ENCODE results near the gene ASTN1.

DNA sequence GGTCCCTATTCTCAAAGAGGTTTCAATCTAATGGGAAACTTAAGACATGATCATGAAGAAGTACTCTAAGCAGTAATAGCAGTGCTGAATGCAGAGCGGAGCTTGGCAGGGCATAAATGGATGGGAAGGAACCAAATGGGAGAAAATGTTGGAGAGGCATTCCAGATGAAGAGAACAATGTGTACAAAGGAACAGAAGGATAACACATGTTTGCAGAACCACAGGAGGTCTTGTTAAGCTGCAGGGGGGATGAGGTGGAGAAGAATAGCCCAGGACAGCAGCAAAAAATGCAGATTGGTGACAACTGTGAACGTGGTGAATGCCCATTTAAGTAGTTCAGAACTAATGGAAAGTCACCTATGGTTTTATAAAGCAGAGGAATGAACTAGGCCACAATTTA is 99.1 kb downstream of the ASTN1 start:
- TF ChIP-seq MEF2A (IDR thresholded peaks at IDR 0.05; ENCODE audit: borderline replicate concordance, low read depth): no peak
- TF ChIP-seq, protein P1, sequence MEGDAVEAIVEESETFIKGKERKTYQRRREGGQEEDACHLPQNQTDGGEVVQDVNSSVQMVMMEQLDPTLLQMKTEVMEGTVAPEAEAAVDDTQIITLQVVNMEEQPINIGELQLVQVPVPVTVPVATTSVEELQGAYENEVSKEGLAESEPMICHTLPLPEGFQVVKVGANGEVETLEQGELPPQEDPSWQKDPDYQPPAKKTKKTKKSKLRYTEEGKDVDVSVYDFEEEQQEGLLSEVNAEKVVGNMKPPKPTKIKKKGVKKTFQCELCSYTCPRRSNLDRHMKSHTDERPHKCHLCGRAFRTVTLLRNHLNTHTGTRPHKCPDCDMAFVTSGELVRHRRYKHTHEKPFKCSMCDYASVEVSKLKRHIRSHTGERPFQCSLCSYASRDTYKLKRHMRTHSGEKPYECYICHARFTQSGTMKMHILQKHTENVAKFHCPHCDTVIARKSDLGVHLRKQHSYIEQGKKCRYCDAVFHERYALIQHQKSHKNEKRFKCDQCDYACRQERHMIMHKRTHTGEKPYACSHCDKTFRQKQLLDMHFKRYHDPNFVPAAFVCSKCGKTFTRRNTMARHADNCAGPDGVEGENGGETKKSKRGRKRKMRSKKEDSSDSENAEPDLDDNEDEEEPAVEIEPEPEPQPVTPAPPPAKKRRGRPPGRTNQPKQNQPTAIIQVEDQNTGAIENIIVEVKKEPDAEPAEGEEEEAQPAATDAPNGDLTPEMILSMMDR (IDR thresholded peaks at IDR 0.05): no peak
- no peak for TF ChIP-seq RFX5 (IDR thresholded peaks at IDR 0.05; ENCODE audit: low read length)
- TF ChIP-seq CHD2 (IDR thresholded peaks at IDR 0.05; ENCODE audit: low read length, partially characterized antibody): no peak
- TF ChIP-seq GABPA (IDR thresholded peaks at IDR 0.05; ENCODE audit: low read depth): no peak
- TF ChIP-seq, protein P2, sequence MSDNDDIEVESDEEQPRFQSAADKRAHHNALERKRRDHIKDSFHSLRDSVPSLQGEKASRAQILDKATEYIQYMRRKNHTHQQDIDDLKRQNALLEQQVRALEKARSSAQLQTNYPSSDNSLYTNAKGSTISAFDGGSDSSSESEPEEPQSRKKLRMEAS (IDR thresholded peaks at IDR 0.05; ENCODE audit: low read depth): no peak
- TF ChIP-seq, protein P3, sequence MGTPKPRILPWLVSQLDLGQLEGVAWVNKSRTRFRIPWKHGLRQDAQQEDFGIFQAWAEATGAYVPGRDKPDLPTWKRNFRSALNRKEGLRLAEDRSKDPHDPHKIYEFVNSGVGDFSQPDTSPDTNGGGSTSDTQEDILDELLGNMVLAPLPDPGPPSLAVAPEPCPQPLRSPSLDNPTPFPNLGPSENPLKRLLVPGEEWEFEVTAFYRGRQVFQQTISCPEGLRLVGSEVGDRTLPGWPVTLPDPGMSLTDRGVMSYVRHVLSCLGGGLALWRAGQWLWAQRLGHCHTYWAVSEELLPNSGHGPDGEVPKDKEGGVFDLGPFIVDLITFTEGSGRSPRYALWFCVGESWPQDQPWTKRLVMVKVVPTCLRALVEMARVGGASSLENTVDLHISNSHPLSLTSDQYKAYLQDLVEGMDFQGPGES (IDR thresholded peaks at IDR 0.05; ENCODE audit: low read depth, low read length): no peak
